Neural cell (in vitro differentiated cells): ENCODE data around the gene ATP13A3. TPM values are rescaled to one million over a fixed set of nuclear protein-coding genes. Genes with fewer than 3 reads are reported as not detected.

Experiments used
- H2AFZ ChIP-seq: fragments of 200-600, 300-800 bp; sonication (generic), shearing (Covaris generic); 2 replicates; pipeline ENCODE4 v1.6.0; 2014; ENCODE audit warnings: low read depth, mild to moderate bottlenecking, antibody characterized with exemption, low read length, moderate library complexity
- H3F3A ChIP-seq: fragments of 200-600 bp; shearing (Covaris generic); 2 replicates; pipeline ENCODE4 v1.6.1; 2016; ENCODE audit warnings: mild to moderate bottlenecking, moderate library complexity, mixed read lengths, antibody characterized with exemption, low read length; ENCODE audit not compliant: insufficient read depth, poor library complexity, severe bottlenecking
- H3K27ac ChIP-seq: fragments of 200-600, 300-800 bp; sonication (generic), shearing (Covaris generic); 2 replicates; pipeline ENCODE4 v1.5.1; 2014; ENCODE audit warnings: mild to moderate bottlenecking, low read length, moderate library complexity
- H3K27me3 ChIP-seq: fragments of 300-800, 200-600 bp; sonication (generic), shearing (Covaris generic); 2 replicates; pipeline ENCODE4 v1.6.0; 2014; ENCODE audit warnings: mild to moderate bottlenecking, low read depth, low read length, moderate library complexity; ENCODE audit not compliant: insufficient read depth
- H3K36me3 ChIP-seq: fragments of 300-800, 200-600 bp; sonication (generic), shearing (Covaris generic); 2 replicates; pipeline ENCODE4 v1.5.1; 2014; ENCODE audit warnings: mild to moderate bottlenecking, antibody characterized with exemption, low read length, moderate library complexity; ENCODE audit not compliant: insufficient read depth
- H3K4me2 ChIP-seq: fragments of 300-800, 200-600 bp; sonication (generic), shearing (Covaris generic); 2 replicates; pipeline ENCODE4 v1.6.0; 2014; ENCODE audit warnings: mild to moderate bottlenecking, low read length
- H3K4me3 ChIP-seq: fragments of 300-800, 200-600 bp; sonication (generic), shearing (Covaris generic); 2 replicates; pipeline ENCODE4 v1.5.1; 2014; ENCODE audit warnings: mild to moderate bottlenecking, low read length, moderate library complexity
- H3K79me2 ChIP-seq: fragments of 200-600 bp; shearing (Covaris generic); replicated peaks from 2 replicates; pipeline ENCODE4 v1.6.0; 2014; ENCODE audit warnings: mild to moderate bottlenecking, low read length, moderate library complexity; ENCODE audit not compliant: insufficient read depth
- H3K9ac ChIP-seq: fragments of 300-800, 200-600 bp; sonication (generic), shearing (Covaris generic); 2 replicates; pipeline ENCODE4 v1.6.1; 2016; ENCODE audit warnings: mild to moderate bottlenecking, low read length, mixed read lengths
- H3K9me2 ChIP-seq: fragments of 200-600 bp; shearing (Covaris generic); 2 replicates; pipeline ENCODE4 v1.6.1; 2016; ENCODE audit warnings: mild to moderate bottlenecking, low read length, mixed read lengths; ENCODE audit not compliant: insufficient read depth
- H3K9me3 ChIP-seq: fragments of 200-600, 300-800 bp; sonication (generic), shearing (Covaris generic); 2 replicates; pipeline ENCODE4 v1.6.1; 2016; ENCODE audit warnings: mild to moderate bottlenecking, mixed run types, low read length, moderate library complexity, mixed read lengths
- H4K20me1 ChIP-seq: fragments of 200-600 bp; shearing (Covaris generic); 2 replicates; pipeline ENCODE4 v1.6.1; 2016; ENCODE audit warnings: mild to moderate bottlenecking, mixed run types; ENCODE audit not compliant: insufficient read depth
- EP300 ChIP-seq: fragments of 450-650 bp; conservative IDR thresholded peaks from 2 replicates; pipeline ENCODE4 v1.6.1; 2014; ENCODE audit warnings: antibody characterized with exemption, mild to moderate bottlenecking, moderate library complexity; ENCODE audit not compliant: poor library complexity, severe bottlenecking
- EZH2 ChIP-seq: fragments of 200-600, 300-800 bp; shearing (Covaris generic), sonication (generic); IDR thresholded peaks from 2 replicates; pipeline ENCODE4 v1.6.1; 2014; ENCODE audit warnings: antibody characterized with exemption, low read length, borderline replicate concordance, mild to moderate bottlenecking; ENCODE audit not compliant: insufficient read depth, poor library complexity, severe bottlenecking
- MXI1 ChIP-seq: fragments of 450-650 bp; conservative IDR thresholded peaks from 2 replicates; pipeline ENCODE4 v1.6.1; 2014; ENCODE audit warnings: antibody characterized with exemption, mild to moderate bottlenecking; ENCODE audit not compliant: poor library complexity, severe bottlenecking
- POLR2AphosphoS5 ChIP-seq: IDR thresholded peaks from 2 replicates; pipeline ENCODE4 v1.6.1; 2012
- RAD21 ChIP-seq: fragments of 450-650 bp; conservative IDR thresholded peaks from 2 replicates; pipeline ENCODE4 v1.6.1; 2014; ENCODE audit warnings: antibody characterized with exemption, mild to moderate bottlenecking, moderate library complexity
- REST ChIP-seq: IDR thresholded peaks from 2 replicates; pipeline ENCODE4 v1.6.1; 2012; ENCODE audit warnings: borderline replicate concordance
- SMC3 ChIP-seq: fragments of 450-650 bp; conservative IDR thresholded peaks from 2 replicates; pipeline ENCODE4 v1.6.1; 2014; ENCODE audit warnings: antibody characterized with exemption, mild to moderate bottlenecking, moderate library complexity; ENCODE audit not compliant: poor library complexity
- TAF1 ChIP-seq: IDR thresholded peaks from 2 replicates; pipeline ENCODE4 v1.6.1; 2012; ENCODE audit warnings: low read depth
- polyA plus RNA-seq: library from polyadenylated mRNA; depleted of rRNA; stranded (reverse); fragments of >200 nt; gene quantifications from 2 replicates; pipeline ENCODE4 v1.2.3, GENCODE V29; 2014
- TF ChIP-seq, protein P1 (sequence below): fragments of 450-650 bp; IDR thresholded peaks from 2 replicates; pipeline ENCODE4 v1.5.1; 2014; ENCODE audit warnings: antibody characterized with exemption, mild to moderate bottlenecking, moderate library complexity; ENCODE audit not compliant: poor library complexity, severe bottlenecking

ATP13A3 gene
- polyA plus RNA-seq, 1 donor from 2014 or later = 64.7 TPM

DNA sequence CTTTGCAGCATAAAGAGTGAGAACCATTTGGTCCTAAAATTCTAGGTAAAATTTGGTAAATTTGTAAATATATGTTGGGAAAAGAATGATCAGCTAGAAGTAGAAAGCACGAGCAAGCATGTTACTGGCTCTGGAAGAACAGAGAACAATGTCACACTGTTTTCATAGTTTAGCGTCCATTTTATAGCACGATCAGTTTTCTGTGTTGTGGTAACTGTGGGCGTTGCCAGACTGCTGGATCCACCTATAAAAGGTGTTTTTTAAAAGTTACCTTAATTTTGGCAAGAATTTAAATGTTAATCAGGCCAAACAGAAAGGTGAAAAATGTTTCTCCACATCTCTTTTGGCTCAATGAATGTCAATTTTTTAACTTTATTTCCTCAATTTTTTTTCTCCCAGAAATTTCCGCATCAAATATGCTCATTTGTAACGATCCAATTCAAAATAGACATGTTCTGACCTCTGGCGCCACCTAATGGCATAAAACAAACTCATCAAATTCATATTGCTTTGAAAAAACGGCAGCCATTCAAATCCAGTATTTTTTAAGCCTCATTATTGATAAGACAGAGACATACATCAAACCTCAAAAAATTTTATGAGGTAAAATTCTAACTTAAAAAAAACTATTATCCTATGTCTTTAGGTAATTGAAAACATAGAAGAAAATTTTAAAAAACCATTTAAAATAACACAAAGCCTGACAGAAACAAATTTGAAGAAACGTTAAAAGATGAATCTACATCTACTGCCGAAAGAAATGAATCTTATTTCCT lies 82.2 kb downstream of the ATP13A3 start:
- Histone ChIP-seq H3F3A (no peaks in the 10 kb centered on the region), H3K27ac (no peak overlapping the region), H3K4me2 (no peak overlapping the region), H2AFZ (no peak overlapping the region), H4K20me1 (no peaks in the 10 kb centered on the region), H3K9me2 (no peaks in the 10 kb centered on the region), H3K36me3 (no peaks in the 10 kb centered on the region), H3K79me2 (no peaks in the 10 kb centered on the region), H3K9ac (no peak overlapping the region), H3K27me3 (peaks cover under 1% of the 10 kb centered on the region), H3K4me3 (no peak overlapping the region), H3K9me3 (no peaks in the 10 kb centered on the region)
- TF ChIP-seq, protein P1, sequence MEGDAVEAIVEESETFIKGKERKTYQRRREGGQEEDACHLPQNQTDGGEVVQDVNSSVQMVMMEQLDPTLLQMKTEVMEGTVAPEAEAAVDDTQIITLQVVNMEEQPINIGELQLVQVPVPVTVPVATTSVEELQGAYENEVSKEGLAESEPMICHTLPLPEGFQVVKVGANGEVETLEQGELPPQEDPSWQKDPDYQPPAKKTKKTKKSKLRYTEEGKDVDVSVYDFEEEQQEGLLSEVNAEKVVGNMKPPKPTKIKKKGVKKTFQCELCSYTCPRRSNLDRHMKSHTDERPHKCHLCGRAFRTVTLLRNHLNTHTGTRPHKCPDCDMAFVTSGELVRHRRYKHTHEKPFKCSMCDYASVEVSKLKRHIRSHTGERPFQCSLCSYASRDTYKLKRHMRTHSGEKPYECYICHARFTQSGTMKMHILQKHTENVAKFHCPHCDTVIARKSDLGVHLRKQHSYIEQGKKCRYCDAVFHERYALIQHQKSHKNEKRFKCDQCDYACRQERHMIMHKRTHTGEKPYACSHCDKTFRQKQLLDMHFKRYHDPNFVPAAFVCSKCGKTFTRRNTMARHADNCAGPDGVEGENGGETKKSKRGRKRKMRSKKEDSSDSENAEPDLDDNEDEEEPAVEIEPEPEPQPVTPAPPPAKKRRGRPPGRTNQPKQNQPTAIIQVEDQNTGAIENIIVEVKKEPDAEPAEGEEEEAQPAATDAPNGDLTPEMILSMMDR = peak; percentile 84
- TF ChIP-seq SMC3 (peak; percentile 90), POLR2AphosphoS5 (no peak), REST (no peak), MXI1 (no peak), RAD21 (peak; percentile 86), EP300 (no peak), EZH2 (no peak), TAF1 (no peak)

- Histone ChIP-seq H3K4me2 (no peak overlapping the region), H3K27ac (no peak overlapping the region), H3K36me3 (no peaks in the 10 kb centered on the region), H3K9me2 (no peaks in the 10 kb centered on the region), H3K79me2 (no peaks in the 10 kb centered on the region), H3K4me3 (no peak overlapping the region), H2AFZ (no peak overlapping the region), H3K27me3 (peaks cover 27% of the 10 kb centered on the region), H3F3A (no peaks in the 10 kb centered on the region), H3K9ac (no peak overlapping the region), H3K9me3 (no peaks in the 10 kb centered on the region), H4K20me1 (no peaks in the 10 kb centered on the region)
- TF ChIP-seq POLR2AphosphoS5 (no peak), EZH2 (no peak), MXI1 (no peak), TAF1 (no peak), RAD21 (no peak), EP300 (no peak), SMC3 (no peak), REST (no peak)
- TF ChIP-seq, protein P1 = no peak
Measured at GRCh38 chr3:194401868-194402329, 84.9 kb downstream of the ATP13A3 start.
